K562 treated with DMSO at 1 percent for 24 hours (cell line): ENCODE measurements around the gene PHF21B. TPM values are rescaled to one million over a fixed set of nuclear protein-coding genes. Genes with fewer than 3 reads are reported as not detected.

Source experiments
- total RNA-seq: library from RNA; unstranded; fragments of 300-600 nt; gene quantifications from 2 replicates; pipeline ENCODE4 v1.2.3, GENCODE V29; 2022; ENCODE audit warnings: low read depth; ENCODE audit not compliant: insufficient read depth

PHF21B gene
- total RNA-seq: not detected in 2 replicates

GRCh38 chr22:45009606-45010531 lies at the start of gene PHF21B:
Gene PHF21B (minus strand): TSS chr22:45010005. CDS start chr22:45009549, 456 bp downstream.

Other genes with a start within 250 kb of the PHF21B start
- gene NUP50, start 153.9 kb upstream of the PHF21B start, total RNA-seq: 45.7 and 51.7 TPM in 2 replicates
- 12.4 and 12.5 TPM in 2 replicates for gene KIAA0930, start 230.9 kb upstream of the PHF21B start, total RNA-seq